Esophagus muscularis mucosa (tissue), 4 donors: ENCODE measurements around the gene IRX5.

Experiments
- EP300 ChIP-seq: sonication (generic); formaldehyde crosslinking; IDR thresholded peaks from one replicate; pipeline ENCODE4 v1.6.1; 2017; ENCODE audit warnings: antibody characterized with exemption
- POLR2A ChIP-seq: fragments of 450-650 bp; IDR thresholded peaks from one replicate; pipeline ENCODE4 v1.6.1; 2017; ENCODE audit warnings: antibody characterized with exemption, moderate library complexity, mild to moderate bottlenecking, low read depth
- TF ChIP-seq, protein P1 (sequence below), 3 experiments: fragments of 200-600 bp in 2 of 3; fragments of 450-650 bp in 1 of 3; sonication (generic) in 2 of 3; IDR thresholded peaks; one replicate each; pipeline ENCODE4 v1.5.1; 2017 to 2019; ENCODE audit warnings: antibody characterized with exemption in 3 of 3, mild to moderate bottlenecking in 2 of 3, moderate library complexity in 1 of 3

DNA sequence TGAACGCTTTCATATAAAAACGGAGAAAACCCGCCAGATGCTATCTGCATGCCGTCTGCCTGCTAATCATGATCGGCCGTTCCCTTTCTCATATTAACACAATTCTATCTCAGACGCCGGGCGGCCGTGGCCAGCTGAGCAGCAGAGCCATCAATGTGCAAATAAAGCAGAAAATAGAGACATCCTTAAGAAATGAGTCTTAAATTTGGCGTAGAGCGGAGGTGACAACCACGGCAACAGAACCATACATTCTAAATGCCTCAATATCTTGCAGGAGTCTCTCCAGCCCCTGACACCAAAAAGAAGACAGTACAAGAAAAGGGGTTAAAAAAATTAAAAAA, 2.7 kb upstream of the IRX5 start:
- TF ChIP-seq EP300 (no peak), POLR2A (no peak)
- TF ChIP-seq, protein P1, sequence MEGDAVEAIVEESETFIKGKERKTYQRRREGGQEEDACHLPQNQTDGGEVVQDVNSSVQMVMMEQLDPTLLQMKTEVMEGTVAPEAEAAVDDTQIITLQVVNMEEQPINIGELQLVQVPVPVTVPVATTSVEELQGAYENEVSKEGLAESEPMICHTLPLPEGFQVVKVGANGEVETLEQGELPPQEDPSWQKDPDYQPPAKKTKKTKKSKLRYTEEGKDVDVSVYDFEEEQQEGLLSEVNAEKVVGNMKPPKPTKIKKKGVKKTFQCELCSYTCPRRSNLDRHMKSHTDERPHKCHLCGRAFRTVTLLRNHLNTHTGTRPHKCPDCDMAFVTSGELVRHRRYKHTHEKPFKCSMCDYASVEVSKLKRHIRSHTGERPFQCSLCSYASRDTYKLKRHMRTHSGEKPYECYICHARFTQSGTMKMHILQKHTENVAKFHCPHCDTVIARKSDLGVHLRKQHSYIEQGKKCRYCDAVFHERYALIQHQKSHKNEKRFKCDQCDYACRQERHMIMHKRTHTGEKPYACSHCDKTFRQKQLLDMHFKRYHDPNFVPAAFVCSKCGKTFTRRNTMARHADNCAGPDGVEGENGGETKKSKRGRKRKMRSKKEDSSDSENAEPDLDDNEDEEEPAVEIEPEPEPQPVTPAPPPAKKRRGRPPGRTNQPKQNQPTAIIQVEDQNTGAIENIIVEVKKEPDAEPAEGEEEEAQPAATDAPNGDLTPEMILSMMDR (IDR thresholded peaks at IDR 0.05): no peak
